Measurements from ENCODE around the gene ZNF367. TPM values are rescaled to one million over a fixed set of nuclear protein-coding genes. Genes with fewer than 3 reads are reported as not detected.

Gene ZNF367
- total RNA-seq, 2 donors from 2014 or later, result 0.75 to 1.2 TPM

GRCh38 chr9:96394832-96395496 lies 23.2 kb downstream of the ZNF367 start:
- Histone ChIP-seq H3K27me3 (no peaks in the 10 kb centered on the region), H3K36me3 (no peaks in the 10 kb centered on the region), H3K4me1 (no peaks in the 10 kb centered on the region), H3K4me3 (no peak overlapping the region), H3K27ac (no peak overlapping the region), H3K9me3 (no peaks in the 10 kb centered on the region)
- DNase-seq (ENCODE audit: low spot score), result no peak
- TF ChIP-seq CTCF (IDR thresholded peaks at IDR 0.05), result no peak

- TF ChIP-seq CTCF (IDR thresholded peaks at IDR 0.05), result no peak
- H3K27me3 ChIP-seq, result no peaks in the 10 kb centered on the region
- H3K27ac ChIP-seq, result no peak overlapping the region
- no peaks in the 10 kb centered on the region for H3K36me3 ChIP-seq
- H3K9me3 ChIP-seq, result no peaks in the 10 kb centered on the region
- H3K4me1 ChIP-seq, result peaks cover 0 to under 1% of the 10 kb centered on the region in 2 donors
- no peak for DNase-seq (ENCODE audit: low spot score)
- H3K4me3 ChIP-seq, result no peak overlapping the region
Observed at GRCh38 chr9:96392263-96392662, 25.9 kb downstream of the ZNF367 start.

GRCh38 chr9:96391021-96391765 lies 27.0 kb downstream of the ZNF367 start:
- peaks cover 0 to 8% of the 10 kb centered on the region in 2 donors for H3K4me1 ChIP-seq
- no peak overlapping the region for H3K4me3 ChIP-seq
- no peak for DNase-seq (ENCODE audit: low spot score)
- no peak for TF ChIP-seq CTCF (IDR thresholded peaks at IDR 0.05)
- H3K27me3 ChIP-seq, result no peaks in the 10 kb centered on the region
- H3K9me3 ChIP-seq, result no peaks in the 10 kb centered on the region
- no peaks in the 10 kb centered on the region for H3K36me3 ChIP-seq
- no peak overlapping the region for H3K27ac ChIP-seq

- TF ChIP-seq CTCF (IDR thresholded peaks at IDR 0.05), result no peak
- Histone ChIP-seq H3K27ac (no peak overlapping the region), H3K9me3 (no peaks in the 10 kb centered on the region), H3K4me1 (peaks cover 0 to 8% of the 10 kb centered on the region in 2 donors), H3K4me3 (no peak overlapping the region), H3K36me3 (no peaks in the 10 kb centered on the region), H3K27me3 (no peaks in the 10 kb centered on the region)
- DNase-seq (ENCODE audit: low spot score), result no peak
Observed at GRCh38 chr9:96388144-96388543, 30.0 kb downstream of the ZNF367 start.

- Histone ChIP-seq H3K4me3 (no peak overlapping the region), H3K4me1 (peaks cover 0 to 25% of the 10 kb centered on the region in 2 donors), H3K27ac (no peak overlapping the region), H3K27me3 (no peaks in the 10 kb centered on the region), H3K36me3 (no peaks in the 10 kb centered on the region), H3K9me3 (no peaks in the 10 kb centered on the region)
- DNase-seq (ENCODE audit: low spot score), result no peak
- no peak for TF ChIP-seq CTCF (IDR thresholded peaks at IDR 0.05)
Observed at GRCh38 chr9:96386157-96386556, 32.0 kb downstream of the ZNF367 start.

All from right atrium auricular region (tissue), 2 donors.